ENCODE data around the gene RUSC2. TPM values are rescaled to one million over a fixed set of nuclear protein-coding genes. Genes with fewer than 3 reads are reported as not detected.

RUSC2 gene
- total RNA-seq, 2 experiments from 2014 or later = 1.6 to 1.8 TPM

DNA sequence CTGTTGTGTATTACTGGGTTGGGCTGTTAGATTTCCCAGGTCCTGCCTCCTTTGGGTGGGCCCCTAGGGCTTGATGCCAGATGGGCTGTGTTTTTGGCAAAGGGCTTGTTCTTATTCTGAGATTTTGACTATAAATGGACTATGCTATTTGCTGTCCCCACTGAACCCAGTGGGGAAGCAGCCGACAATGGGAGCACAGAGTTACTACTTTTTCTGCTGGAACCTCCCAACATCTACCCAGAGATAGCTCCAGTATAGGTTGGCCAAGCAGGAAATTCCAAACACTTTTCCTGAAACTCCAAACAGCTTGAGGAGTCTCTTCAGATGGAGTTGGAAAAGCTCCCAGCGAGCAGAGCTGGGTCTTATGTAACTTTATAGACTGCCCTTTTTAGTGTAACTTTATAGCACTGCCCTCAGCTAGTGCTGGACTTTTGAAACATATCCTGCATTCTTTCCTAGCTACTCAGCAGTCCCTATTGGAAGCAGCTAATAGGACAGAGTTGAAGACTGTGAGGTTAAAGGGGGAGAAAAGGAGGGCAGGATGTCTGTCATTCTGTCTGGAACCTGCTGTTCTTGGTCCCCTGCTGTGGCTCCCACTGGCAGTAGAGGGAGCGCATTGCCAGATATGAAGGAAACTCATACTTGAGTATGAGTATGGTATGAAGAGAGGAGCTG, 21.0 kb downstream of the RUSC2 start:
- ATAC-seq (ENCODE audit: poor library complexity) (no peak), DNase-seq (no peak)
- no peaks in the 10 kb centered on the region for H3K9me3 Mint-ChIP-seq
- TF ChIP-seq, protein P1, sequence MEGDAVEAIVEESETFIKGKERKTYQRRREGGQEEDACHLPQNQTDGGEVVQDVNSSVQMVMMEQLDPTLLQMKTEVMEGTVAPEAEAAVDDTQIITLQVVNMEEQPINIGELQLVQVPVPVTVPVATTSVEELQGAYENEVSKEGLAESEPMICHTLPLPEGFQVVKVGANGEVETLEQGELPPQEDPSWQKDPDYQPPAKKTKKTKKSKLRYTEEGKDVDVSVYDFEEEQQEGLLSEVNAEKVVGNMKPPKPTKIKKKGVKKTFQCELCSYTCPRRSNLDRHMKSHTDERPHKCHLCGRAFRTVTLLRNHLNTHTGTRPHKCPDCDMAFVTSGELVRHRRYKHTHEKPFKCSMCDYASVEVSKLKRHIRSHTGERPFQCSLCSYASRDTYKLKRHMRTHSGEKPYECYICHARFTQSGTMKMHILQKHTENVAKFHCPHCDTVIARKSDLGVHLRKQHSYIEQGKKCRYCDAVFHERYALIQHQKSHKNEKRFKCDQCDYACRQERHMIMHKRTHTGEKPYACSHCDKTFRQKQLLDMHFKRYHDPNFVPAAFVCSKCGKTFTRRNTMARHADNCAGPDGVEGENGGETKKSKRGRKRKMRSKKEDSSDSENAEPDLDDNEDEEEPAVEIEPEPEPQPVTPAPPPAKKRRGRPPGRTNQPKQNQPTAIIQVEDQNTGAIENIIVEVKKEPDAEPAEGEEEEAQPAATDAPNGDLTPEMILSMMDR (IDR thresholded peaks at IDR 0.05) = no peak
- ChIA-PET CTCF (interaction anchor here (0.9 kb wide), 1 partner anchor 11 kb away, joined by 3 read pairs; no protein-coding TSS in a partner anchor), POLR2A (no interaction called here)
- H3K4me3 Mint-ChIP-seq = no peak overlapping the region
- H3K4me1 ChIP-seq (ENCODE audit: insufficient read depth, low read length) = no peaks in the 10 kb centered on the region
- H3K36me3 ChIP-seq (ENCODE audit: insufficient read depth, low read length) = no peaks in the 10 kb centered on the region
- H3K27me3 ChIP-seq (ENCODE audit: control insufficient read depth in 1 of 2, insufficient read depth in 2 of 2, low read length in 2 of 2) = no peaks in the 10 kb centered on the region
- H3K9me3 ChIP-seq (ENCODE audit: control insufficient read depth in 1 of 2, insufficient read depth in 1 of 2, low read length in 2 of 2) = no peaks in the 10 kb centered on the region
- intact Hi-C loops (cut with DNase I, micrococcal nuclease) = no loop called here
- no peaks in the 10 kb centered on the region for H3K27me3 Mint-ChIP-seq
- H3K4me3 ChIP-seq (ENCODE audit: low read length) = no peak overlapping the region
- no peak overlapping the region for H3K27ac ChIP-seq (ENCODE audit: low read depth in 1 of 2, low read length in 2 of 2)
- H3K27ac Mint-ChIP-seq = no peak overlapping the region
- no peaks in the 10 kb centered on the region for H3K4me1 Mint-ChIP-seq (ENCODE audit: low read depth)
- H3K36me3 Mint-ChIP-seq (ENCODE audit: low read depth) = no peaks in the 10 kb centered on the region

DNA sequence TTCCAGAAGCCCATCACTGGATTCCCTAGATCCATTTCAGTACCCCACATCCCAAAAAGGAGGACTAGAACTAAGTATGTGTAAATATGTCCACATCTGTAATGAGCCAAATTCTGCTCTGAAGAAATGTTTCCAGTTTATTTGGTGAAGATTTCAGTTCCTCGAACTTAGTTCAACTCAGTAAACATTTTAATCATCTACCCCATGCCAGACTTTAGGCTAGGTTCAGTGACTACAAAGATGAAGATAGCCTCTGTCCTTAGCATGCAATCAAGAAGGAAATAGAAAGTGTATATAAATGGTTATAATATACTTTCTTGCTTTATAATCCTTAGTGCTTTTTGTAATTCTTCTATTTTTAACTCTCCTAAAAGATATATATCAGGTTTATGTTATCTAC, 21.5 kb downstream of the RUSC2 start:
- no peak for ATAC-seq (ENCODE audit: poor library complexity)
- Histone ChIP-seq H3K9me3 (ENCODE audit: control insufficient read depth in 1 of 2, insufficient read depth in 1 of 2, low read length in 2 of 2) (no peaks in the 10 kb centered on the region), H3K4me1 (ENCODE audit: insufficient read depth, low read length) (no peaks in the 10 kb centered on the region), H3K27me3 (ENCODE audit: control insufficient read depth in 1 of 2, insufficient read depth in 2 of 2, low read length in 2 of 2) (no peaks in the 10 kb centered on the region), H3K4me3 (ENCODE audit: low read length) (no peak overlapping the region), H3K36me3 (ENCODE audit: insufficient read depth, low read length) (no peaks in the 10 kb centered on the region), H3K27ac (ENCODE audit: low read depth in 1 of 2, low read length in 2 of 2) (no peak overlapping the region)
- H3K36me3 Mint-ChIP-seq (ENCODE audit: low read depth) = no peaks in the 10 kb centered on the region
- CTCF ChIA-PET = interaction anchor here (0.9 kb wide), 1 partner anchor 12 kb away, joined by 3 read pairs; no protein-coding TSS in a partner anchor
- no peak overlapping the region for H3K27ac Mint-ChIP-seq
- no peak for DNase-seq
- intact Hi-C loops (cut with DNase I, micrococcal nuclease) = no loop called here
- H3K9me3 Mint-ChIP-seq = no peaks in the 10 kb centered on the region
- POLR2A ChIA-PET = no interaction called here
- H3K4me1 Mint-ChIP-seq (ENCODE audit: low read depth) = no peaks in the 10 kb centered on the region
- no peaks in the 10 kb centered on the region for H3K27me3 Mint-ChIP-seq
- TF ChIP-seq, protein P1 (IDR thresholded peaks at IDR 0.05) = no peak
- H3K4me3 Mint-ChIP-seq = no peak overlapping the region

DNA sequence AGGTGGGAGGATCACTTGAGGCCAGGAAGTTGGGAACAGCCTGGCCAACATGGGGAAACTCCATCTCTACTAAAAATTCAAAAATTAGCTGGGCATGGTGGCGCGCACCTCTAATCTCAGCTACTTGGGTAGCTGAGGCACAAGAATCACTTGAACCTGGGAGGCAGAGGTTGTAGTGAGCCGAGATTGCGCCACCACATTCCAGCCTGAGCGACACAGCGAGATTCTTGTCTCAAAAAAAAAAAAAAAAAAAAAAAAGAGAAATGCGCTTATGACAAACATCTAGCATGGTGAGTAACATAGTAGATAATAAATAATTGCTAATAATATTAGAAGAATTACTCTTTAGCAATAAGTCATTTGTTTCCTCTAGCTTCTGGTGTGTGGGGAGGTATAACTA, 25.9 kb downstream of the RUSC2 start:
- Histone ChIP-seq H3K4me1 (ENCODE audit: insufficient read depth, low read length) (no peaks in the 10 kb centered on the region), H3K27ac (ENCODE audit: low read depth in 1 of 2, low read length in 2 of 2) (no peak overlapping the region), H3K27me3 (ENCODE audit: control insufficient read depth in 1 of 2, insufficient read depth in 2 of 2, low read length in 2 of 2) (no peaks in the 10 kb centered on the region), H3K9me3 (ENCODE audit: control insufficient read depth in 1 of 2, insufficient read depth in 1 of 2, low read length in 2 of 2) (no peaks in the 10 kb centered on the region), H3K4me3 (ENCODE audit: low read length) (no peak overlapping the region), H3K36me3 (ENCODE audit: insufficient read depth, low read length) (no peaks in the 10 kb centered on the region)
- Mint-ChIP-seq H3K4me3 (no peak overlapping the region), H3K27ac (no peak overlapping the region), H3K9me3 (no peaks in the 10 kb centered on the region), H3K27me3 (no peaks in the 10 kb centered on the region), H3K36me3 (ENCODE audit: low read depth) (no peaks in the 10 kb centered on the region), H3K4me1 (ENCODE audit: low read depth) (no peaks in the 10 kb centered on the region)
- ATAC-seq (ENCODE audit: poor library complexity) (no peak), DNase-seq (no peak)
- intact Hi-C loops (cut with DNase I, micrococcal nuclease) = no loop called here
- ChIA-PET CTCF (no interaction called here), POLR2A (no interaction called here)
- TF ChIP-seq, protein P1 (IDR thresholded peaks at IDR 0.05) = no peak

Measured in CD4-positive, alpha-beta T cell (primary cell).